ENCODE data around the gene SAMD4B.
A peak's percentile ranks its signal among the peaks of the same experiment; 100 is the strongest.

GRCh38 chr19:39428283-39429112, 86.3 kb downstream of the SAMD4B start:
- TF ChIP-seq POLR2A (IDR thresholded peaks at IDR 0.05) (peak in 1 of 2 donors; percentile 10), CTCF (IDR thresholded peaks at IDR 0.05) (no peak), EP300 (IDR thresholded peaks at IDR 0.05) (peak in 1 of 2 donors; percentile 84)
